GM21717 (cell line): ENCODE data around the gene LYZL6.
"Not testable (repeated sequence)": the region's sequence is repeated elsewhere in the genome, so short reads cannot be mapped to it uniquely, and the experiment has no call there.

Source experiments
- ATAC-seq: cut with Tn5 transposase; IDR thresholded peaks from one replicate; pipeline ENCODE4 v1.9.1; 2021; ENCODE audit warnings: mild to moderate bottlenecking, moderate library complexity; ENCODE audit not compliant: unreplicated experiment

Gene LYZL6

GRCh38 chr17:35909408-35909807 lies 34.1 kb downstream of the LYZL6 start:
- ATAC-seq, result no peak

DNA sequence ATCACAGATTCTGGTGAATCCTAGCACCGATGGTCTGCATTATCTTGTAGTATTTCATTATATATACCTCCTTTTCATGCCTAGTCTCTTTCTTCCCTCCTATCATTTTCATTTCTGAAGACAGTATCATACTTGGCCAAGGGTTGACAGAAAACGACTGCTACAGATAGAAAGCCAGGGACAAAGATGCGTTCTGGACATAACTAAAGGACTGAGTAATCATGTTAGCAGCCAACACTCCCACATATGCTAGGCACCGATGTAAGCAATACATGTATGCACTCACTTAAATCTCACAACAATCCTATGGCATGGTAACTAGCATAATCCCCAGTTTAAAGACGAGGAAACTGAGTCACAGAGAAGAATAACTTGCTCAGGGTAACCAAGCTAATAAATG lies 35.8 kb downstream of the LYZL6 start:
- ATAC-seq, result no peak

- ATAC-seq, result no peak
Measured at GRCh38 chr17:35906926-35907637, 36.4 kb downstream of the LYZL6 start.

- ATAC-seq, result no peak
Measured at GRCh38 chr17:35906191-35906925, 37.2 kb downstream of the LYZL6 start.

GRCh38 chr17:35903451-35903850 lies 40.1 kb downstream of the LYZL6 start:
- no peak for ATAC-seq

- no peak for ATAC-seq
Measured at GRCh38 chr17:35901631-35902175, 41.8 kb downstream of the LYZL6 start.

DNA sequence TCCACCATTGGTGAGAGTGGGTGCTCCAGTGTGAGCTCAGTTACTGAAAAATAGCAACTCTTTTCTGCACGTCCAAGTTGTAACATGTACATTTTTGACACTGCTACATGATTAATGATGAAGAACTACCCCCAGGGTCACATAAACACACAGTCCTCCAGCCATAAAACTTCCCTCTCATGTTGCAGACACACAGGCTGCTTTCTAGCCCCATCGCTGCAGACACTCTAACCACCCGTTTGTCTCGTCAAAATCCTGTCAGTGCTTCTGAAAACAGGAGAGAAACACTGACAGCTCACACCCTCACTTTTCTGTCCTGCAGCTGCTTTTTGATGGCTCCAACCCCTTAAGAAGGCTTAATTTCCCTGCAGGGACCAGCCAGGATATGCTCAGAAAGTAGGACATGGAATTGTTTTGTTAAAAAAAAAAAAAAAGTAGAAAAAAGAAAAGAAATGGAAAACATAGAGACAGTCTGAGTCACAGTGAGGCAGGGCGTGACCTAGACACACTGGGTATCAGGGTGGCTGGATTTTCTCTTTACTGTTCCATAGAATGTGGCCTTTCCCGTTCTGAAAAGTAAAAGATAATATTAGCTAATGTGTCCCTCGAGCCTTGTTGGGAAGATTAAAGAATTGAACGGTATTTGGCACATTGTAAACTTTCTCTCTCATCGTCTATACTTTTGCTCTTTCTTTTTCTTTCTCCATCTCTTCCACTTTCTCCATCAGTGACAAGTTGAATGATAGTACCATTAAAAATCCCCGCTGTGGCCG lies 42.6 kb downstream of the LYZL6 start:
- no peak for ATAC-seq

- no peak for ATAC-seq
Measured at GRCh38 chr17:35900280-35900679, 43.2 kb downstream of the LYZL6 start.

DNA sequence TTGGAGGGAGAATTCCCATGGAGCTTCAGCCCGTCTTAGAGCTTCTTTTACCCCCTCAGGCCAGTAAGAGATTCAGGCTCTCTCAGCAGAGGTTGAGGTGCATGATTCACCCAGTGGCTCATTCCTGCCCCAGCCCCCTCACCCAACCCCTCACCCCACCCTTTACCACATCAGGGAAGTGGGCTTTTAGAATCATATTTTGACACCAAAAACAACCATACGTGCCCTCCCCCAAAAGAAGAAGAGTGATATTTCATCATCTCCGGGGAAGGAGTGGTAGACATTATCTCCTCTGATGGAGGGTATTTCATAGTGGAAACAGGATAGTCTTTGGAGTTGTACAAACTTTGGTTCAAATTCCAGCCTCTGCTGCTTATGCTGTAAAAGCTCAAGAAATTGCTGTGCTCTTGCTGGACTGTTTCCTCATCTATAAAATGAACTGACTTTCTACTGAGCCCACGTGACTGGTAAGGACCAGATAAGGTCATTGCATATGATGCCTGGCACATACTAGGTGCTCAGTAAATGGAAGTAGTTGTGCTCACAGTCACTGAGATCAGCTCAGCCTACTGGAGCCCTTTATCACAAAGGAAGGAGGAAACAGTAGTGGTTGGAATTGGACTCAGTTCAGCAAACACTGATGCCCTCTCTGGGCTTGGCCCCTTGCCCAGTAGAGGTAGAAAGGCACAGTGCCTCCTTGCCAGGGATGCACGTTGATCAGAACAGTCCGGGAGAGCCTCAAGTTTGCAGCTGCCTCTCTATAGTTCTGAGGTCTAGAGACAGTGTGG lies 45.0 kb downstream of the LYZL6 start:
- ATAC-seq, result no peak

- ATAC-seq, result not testable (repeated sequence)
Measured at GRCh38 chr17:35897772-35898171, 45.7 kb downstream of the LYZL6 start.

DNA sequence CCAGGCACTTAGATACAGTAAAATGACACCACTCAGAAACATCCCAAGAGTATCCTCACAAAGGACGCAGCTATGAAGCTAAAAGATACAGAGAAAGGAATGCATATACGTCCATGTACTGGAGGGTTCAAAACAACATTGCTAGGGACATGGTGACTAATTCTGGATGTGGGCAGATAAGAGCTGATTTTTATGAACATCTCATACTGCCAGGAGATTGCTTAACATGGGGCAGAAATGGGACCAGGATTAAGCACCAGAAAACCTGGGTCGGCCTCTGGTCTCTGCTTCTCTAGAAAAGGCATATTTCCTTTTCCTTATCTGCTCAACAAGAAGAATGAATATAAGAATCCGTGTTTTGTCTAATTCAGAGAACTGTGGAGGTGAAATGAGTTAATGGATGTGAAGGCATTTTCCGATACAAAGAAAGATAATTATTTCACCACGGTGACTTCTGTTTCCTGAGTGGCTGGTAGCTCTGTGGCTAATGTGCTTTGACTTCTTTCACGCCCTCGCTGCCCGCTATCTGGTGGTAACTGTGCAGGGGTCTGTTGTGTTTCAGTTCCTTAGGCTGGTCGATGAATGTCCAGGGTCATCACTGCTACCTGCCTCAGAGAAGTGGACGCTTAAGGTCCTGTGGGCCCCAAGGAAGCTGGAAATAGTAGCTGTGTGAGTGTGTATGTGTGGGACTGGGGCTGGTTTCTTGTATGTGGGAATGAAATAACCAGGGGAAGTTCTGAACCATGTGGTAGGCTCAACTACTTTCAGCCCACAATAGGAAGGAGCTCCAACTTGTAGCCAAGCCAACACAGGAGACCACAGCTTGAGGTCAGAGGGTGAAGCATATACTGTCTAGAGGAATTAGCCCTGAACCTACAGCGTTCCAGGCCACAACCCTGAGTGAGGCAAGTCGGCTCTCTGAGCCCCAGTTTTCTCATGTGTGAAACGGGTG lies 47.6 kb downstream of the LYZL6 start:
- no peak for ATAC-seq

- no peak for ATAC-seq
Measured at GRCh38 chr17:35894206-35894605, 49.3 kb downstream of the LYZL6 start.

DNA sequence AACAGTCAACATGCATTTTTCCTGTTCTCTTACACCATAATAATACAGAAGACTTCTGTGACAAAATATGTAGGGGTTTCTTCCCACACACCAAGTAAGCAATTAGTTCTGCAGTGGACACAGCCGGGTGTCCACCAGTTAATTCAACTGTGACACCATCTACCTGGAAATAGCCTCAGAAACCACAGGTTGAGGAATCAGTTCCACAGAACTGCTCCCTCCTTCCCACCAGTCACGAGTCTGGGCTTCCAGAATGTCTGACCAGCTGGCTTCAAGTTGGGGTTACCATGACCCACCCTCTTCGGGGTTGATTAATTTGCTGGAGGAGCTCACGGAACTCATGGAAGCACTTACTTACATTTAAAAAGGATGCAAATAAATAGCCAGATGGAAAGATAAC lies 49.8 kb downstream of the LYZL6 start:
- no peak for ATAC-seq

DNA sequence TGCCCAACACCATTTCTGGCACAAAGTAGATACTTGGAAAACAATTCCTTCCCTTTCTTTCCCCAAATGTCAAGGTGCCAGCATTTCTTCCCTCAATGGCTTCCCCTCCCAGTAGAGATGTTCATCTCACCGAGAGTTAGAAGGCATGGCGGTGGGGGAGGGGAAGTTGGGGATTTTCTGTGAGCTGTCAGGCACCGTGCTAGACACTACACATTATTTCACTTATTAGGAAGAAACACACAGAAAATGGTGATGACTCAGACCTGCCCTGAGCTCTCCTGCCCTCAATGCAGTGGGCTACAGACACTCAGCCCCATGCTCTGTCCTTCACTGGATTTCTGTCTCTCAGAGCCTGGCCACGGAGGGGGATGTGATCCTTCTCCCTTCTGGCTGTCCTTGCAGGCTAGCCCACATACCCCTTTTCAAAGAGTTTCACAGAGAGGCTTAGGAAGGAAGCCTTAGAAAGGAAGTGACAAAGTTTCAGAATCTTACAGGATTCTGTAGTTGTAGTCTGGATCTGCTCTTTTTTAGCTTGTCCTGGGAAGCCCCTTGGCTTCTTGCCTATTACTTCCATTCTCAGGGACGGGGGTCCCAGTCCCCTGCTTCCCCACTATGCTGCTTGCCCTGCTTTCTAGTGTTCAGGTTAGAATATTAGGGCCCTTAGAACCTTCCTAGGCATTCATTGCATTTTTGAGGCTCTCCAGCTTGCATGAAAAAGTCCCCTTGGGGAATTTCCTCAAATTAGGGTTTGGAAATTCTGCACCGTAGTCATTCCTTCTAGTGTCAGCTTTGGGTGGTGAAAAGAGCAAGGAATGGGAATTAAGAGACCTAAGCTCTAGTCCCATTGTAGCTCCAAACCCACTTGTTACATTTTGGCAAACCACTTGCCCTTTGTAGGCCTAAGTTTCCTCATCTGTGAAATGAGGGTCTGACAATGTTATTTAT lies 51.1 kb downstream of the LYZL6 start:
- ATAC-seq, result no peak

- ATAC-seq, result no peak
Measured at GRCh38 chr17:35891269-35891668, 52.2 kb downstream of the LYZL6 start.

DNA sequence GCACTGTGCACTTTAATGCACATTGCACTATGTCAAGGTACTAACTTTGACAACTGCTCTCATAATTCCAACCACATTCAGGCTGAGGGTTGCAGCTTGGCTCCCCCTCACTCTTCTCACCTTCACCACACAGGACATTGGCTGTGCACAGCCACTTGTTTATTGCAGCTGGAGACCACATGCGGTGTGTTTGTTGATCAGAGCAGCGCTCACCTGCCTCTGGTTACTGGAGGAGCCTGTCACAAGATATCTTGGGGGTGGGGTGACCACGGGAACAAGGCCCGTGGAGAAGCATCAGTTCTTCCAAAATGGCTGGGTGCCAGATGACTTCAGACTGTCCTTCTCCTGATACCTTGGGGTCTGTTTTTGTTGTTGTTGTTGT lies 52.7 kb downstream of the LYZL6 start:
- no peak for ATAC-seq

DNA sequence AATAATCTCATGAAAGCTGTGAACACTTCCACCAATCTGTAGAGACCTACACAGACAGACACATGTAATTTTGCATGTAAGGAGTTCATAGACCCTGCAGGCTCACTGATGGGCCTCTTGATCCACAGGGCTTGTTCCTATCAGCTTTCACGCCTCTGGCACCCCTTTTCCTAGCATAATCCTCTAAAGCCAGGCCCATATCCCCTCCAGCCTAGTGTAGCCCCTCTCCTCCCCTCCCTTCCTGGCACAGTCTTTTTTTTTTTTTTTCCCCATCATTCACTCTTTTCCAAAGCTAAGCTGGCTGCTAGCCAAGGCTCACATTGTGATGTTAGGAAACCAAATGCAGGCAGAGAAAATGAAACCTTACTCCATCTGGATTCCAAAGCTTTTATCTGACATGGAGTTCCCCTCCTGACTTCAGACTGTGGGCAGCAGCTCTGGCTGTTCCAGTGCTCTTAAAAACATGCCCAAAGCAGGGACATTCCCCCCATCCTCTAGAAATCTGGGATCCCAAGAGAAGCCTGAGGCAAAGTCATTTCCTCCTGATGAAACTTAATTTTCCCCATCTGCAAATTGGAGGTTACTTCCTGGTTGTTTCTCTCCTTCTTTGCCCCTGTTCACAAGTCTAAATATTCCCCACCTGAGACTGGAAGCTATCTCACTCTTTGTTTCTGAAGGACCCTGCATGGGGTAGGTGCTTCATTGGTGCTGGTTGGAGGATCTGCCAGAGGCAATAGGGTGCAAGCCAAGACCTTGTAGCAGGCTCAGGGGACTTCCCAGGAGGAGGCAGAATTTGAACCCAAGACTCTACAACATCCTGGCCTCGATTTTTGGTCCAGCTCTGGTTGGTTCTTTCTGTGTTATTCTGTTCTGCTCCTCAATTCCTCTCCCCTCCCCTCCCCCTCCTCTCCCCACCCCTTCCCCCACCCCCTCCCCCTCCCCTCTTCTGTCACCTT lies 53.4 kb downstream of the LYZL6 start:
- ATAC-seq, result no peak
